GM19240 (cell line): Measurements from ENCODE around the gene HSPB2.
"Not testable (repeated sequence)": the region's sequence is repeated elsewhere in the genome, so short reads cannot be mapped to it uniquely, and the experiment has no call there.

Experiments
- DNase-seq: peaks from one replicate; pipeline ENCODE4 v3.0.0; 2011; ENCODE audit warnings: low spot score; ENCODE audit not compliant: insufficient read length

Gene HSPB2

DNA sequence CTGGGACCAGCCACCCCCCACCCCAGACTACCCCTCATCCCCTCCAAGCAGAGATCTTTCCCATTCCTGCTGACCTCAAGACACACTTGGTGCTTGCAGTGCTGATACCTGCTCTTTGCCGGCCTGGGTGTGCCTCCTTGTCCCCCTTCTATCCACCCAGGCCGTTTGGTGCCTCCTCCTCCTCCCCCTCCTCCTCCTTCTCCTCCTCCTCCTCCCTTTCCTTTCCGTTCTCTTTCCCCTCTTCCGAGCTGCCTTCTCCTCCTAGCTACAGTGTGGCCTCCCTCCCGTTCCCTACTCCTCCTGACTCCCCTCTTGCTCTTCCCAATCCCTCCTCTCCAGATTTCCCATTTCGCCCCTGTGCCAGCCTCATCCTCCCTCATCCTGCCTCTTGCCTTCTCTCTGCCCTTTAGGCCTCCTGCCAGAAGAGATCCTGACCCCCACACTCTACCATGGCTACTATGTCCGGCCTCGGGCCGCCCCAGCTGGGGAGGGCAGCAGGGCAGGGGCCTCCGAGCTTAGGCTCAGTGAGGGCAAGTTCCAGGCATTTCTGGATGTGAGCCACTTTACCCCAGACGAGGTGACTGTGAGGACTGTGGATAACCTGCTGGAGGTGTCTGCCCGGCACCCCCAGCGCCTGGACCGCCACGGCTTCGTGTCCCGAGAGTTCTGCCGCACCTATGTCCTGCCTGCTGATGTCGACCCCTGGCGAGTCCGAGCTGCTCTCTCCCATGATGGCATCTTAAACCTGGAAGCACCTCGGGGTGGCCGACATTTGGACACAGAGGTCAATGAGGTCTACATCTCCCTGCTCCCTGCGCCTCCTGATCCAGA is 712 bp downstream of the HSPB2 start:
- no peak for DNase-seq

DNA sequence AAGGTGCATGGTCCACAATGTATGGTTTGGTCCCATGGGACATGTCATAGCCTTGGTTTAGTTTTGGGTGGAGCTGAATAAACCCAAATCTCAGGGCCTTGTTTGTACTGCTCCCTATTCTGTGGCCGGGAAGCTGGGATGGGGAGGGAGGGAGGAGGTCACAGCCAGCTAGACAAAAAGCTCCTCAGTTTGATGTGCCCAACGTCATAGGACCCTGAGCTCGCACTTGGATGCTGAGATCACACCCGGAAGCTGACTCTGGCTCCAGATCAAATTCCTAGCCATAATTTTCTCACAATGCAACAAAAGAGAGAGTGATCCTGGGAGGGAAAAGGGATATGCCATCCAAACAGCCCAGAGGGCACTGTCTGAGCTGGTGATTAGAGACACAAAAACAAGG is 1.5 kb downstream of the HSPB2 start:
- no peak for DNase-seq

- DNase-seq = no peak
Observed at GRCh38 chr11:111916768-111917167, 4.2 kb downstream of the HSPB2 start.

- no peak for DNase-seq
Observed at GRCh38 chr11:111917312-111917711, 4.8 kb downstream of the HSPB2 start.

GRCh38 chr11:111917788-111918187 is 5.3 kb downstream of the HSPB2 start:
- no peak for DNase-seq

- no peak for DNase-seq
Observed at GRCh38 chr11:111918390-111919256, 6.1 kb downstream of the HSPB2 start, which contains the start of gene C11orf52. Gene C11orf52 (plus strand): TSS chr11:111918913. CDS start chr11:111918973, 60 bp downstream.

- no peak for DNase-seq
Observed at GRCh38 chr11:111920908-111921307, 8.4 kb downstream of the HSPB2 start.

DNA sequence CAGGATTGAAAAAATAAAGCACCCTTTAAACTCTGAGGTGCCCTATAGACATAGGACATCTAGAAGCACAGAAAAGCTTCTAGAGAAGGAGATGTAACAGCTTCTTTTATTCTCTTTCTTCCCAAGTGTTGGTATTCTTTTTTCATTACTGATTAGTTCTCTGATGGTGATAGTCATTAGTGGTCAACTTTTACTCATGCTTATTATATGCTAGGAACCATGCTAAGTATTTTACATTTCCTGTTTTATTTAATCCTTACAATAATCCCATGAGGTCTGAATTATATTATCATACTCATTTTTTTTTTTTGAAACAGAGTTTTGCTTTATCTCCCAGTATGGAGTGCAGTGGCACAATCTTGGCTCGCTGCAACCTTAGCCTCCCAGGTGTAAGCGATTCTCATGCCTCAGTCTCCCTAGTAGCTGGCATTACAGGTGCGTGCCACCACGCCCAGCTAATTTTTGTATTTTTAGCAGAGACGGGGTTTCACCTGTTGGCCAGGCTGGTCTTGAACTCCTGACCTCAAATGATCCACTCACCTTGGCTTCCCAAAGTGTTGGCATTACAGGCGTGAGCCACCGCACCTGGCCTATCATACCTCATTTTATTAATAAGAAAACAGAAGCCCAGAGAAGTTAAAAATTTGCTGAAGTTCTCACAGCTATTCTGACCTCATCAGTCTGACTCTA is 9.2 kb downstream of the HSPB2 start:
- DNase-seq = no peak

GRCh38 chr11:111922803-111923202 is 10.3 kb downstream of the HSPB2 start:
- DNase-seq = no peak

GRCh38 chr11:111923351-111923788 is 10.8 kb downstream of the HSPB2 start:
- DNase-seq = no peak

GRCh38 chr11:111923951-111924350 is 11.4 kb downstream of the HSPB2 start:
- DNase-seq = no peak

- no peak for DNase-seq
Observed at GRCh38 chr11:111925953-111926352, 13.4 kb downstream of the HSPB2 start.

- DNase-seq = peak; percentile 97
Observed at GRCh38 chr11:111926505-111927391, 14.2 kb downstream of the HSPB2 start.

GRCh38 chr11:111930472-111930871 is 17.9 kb downstream of the HSPB2 start:
- DNase-seq = no peak

GRCh38 chr11:111932611-111932950 is 20.0 kb downstream of the HSPB2 start:
- DNase-seq = no peak

DNA sequence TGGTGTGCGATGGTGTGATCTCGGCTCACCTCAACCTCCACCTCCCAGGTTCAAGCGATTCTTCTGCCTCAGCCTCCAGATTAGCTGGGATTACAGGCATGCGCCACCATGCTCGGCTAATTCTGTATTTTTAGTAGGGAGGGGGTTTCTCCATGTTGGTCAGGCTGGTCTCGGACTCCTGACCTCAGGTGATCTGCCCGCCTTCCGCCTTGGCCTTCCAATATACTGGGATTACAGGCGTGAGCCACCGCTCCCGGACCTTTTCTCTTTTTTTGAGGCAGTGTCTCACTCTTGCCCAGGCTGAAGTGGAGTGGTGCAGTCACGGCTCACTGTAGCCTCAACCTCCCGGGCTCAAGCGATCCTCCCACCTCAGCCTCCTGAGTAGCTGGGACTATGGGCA is 20.6 kb downstream of the HSPB2 start:
- not testable (repeated sequence) for DNase-seq

- no peak for DNase-seq
Observed at GRCh38 chr11:111933872-111934271, 21.3 kb downstream of the HSPB2 start.

DNA sequence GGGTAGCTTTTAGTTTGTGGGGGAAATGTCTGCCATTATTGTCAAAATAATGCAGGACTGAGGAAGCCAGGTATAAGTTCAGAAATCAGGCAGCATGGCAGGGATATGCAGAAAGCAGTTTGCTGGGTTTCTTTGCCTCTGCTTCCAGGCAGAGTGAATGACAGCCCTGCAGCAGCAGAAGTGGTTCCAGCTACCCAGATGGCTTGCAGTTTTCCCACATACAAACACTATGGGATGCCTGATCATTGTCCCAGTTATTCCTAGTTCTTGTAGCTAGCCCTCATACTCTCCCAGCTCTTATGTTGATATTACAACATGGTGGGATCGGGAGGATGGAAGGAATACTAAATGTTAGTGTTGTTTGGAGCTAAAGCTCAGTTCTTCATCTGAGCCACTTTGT is 21.8 kb downstream of the HSPB2 start:
- DNase-seq = no peak

DNA sequence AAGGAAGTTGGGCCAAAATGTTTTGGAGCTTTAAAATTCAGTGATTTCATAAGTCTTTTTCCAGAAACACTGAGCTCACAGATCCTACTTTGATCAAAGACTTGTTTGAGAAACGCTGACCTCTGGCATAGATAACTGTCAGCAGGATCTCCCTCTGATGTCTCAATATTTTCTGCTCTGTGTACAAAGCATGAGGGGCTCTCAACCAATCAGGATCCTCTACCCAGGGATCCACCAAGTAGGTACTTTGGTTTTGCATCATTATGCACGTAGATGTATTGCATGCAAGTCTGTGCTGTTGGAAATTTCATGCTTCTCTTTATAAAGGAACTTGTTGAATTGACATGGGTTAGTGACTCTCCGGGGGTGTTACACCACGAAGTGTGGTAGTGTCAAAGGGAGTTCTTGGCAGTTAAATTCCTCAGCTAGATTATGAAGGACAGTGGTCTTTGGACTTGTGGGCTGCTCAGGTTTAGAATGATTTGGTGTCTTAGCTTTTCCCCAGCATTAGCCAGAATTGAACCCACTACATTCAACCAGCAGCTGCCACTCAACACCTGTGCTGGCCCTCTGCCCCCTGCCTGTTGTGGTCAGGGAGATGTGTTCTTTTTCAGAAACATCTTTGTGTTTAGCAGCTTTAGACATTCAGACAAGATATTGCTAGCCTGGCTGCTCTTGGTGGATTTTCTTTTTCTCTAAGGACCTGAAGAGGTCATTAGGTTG is 22.9 kb downstream of the HSPB2 start:
- DNase-seq = no peak

- no peak for DNase-seq
Observed at GRCh38 chr11:111936040-111936540, 23.6 kb downstream of the HSPB2 start.
